K562 (cell line): ENCODE measurements around the gene NONO. TPM values are rescaled to one million over a fixed set of nuclear protein-coding genes. Genes with fewer than 3 reads are reported as not detected.

ENCODE experiments used
- ATAC-seq: fragments of 200-7000 bp; cut with Tn5 transposase; 3 replicates; pipeline ENCODE4 v1.9.1; 2020; ENCODE audit warnings: moderate library complexity
- BruUV-seq: library from RNA; stranded (reverse); fragments of 400-500 nt; replicated peaks from 2 replicates; lab custom pipeline; 2021; lab: Mats Ljungman, UMichigan
- CTCF ChIA-PET: fragments of 300-600 bp; formaldehyde crosslinking; extraction: SDS; loops from one replicate; lab custom pipeline; 2021; ENCODE audit warnings: low intra/inter-chr PET ratio; lab: Yijun Ruan, JAX
- POLR2A ChIA-PET: fragments of 300-600, 350-650 bp; sonication (Branson Sonifier 250); formaldehyde crosslinking; extraction: SDS; loops from one replicate; lab custom pipeline; 2021; ENCODE audit warnings: antibody characterized with exemption, inconsistent platforms; lab: Yijun Ruan, JAX
- DNase-seq, 4 experiments: peaks; one replicate each; pipeline versions ENCODE4 v3.0.0 to v3.0.0-alpha.2; 2011 to 2018; ENCODE audit warnings: low spot score in 3 of 4, mixed read lengths in 3 of 4; ENCODE audit errors: extremely low read depth in 1 of 4
- FAIRE-seq: peaks from 2 replicates; lab custom pipeline; 2011; peaks lifted over from hg19 to GRCh38; lab: Jason Lieb, UNC
- H2AFZ ChIP-seq: 2 replicates; pipeline ENCODE4 v1.6.0; 2011; ENCODE audit warnings: low read depth, low read length, control low read depth, inconsistent platforms
- H3K27ac ChIP-seq: fragments of 200-600 bp; 3 replicates; pipeline ENCODE4 v1.8.0; 2011; ENCODE audit warnings: low read depth, mild to moderate bottlenecking, control low read depth, inconsistent platforms, low read length, moderate library complexity, mixed read lengths; ENCODE audit errors: extremely low read depth
- H3K27me3 ChIP-seq, 2 experiments: fragments of 300-600 bp in 1 of 2; 2 replicates in 1 of 2; 3 replicates in 1 of 2; pipeline versions ENCODE4 v1.6.0 to v1.8.0; 2011; ENCODE audit warnings: inconsistent platforms in 2 of 2, low read length in 2 of 2, mild to moderate bottlenecking in 1 of 2, mixed read lengths in 1 of 2, moderate library complexity in 1 of 2; ENCODE audit not compliant: control insufficient read depth in 2 of 2, insufficient read depth in 2 of 2
- H3K36me3 ChIP-seq: fragments of 300-600 bp; 3 replicates; pipeline ENCODE4 v1.8.0; 2011; ENCODE audit warnings: mild to moderate bottlenecking, low read length, inconsistent platforms; ENCODE audit not compliant: control insufficient read depth, insufficient read depth
- H3K4me1 ChIP-seq, 2 experiments: fragments of 200-600 bp in 1 of 2; replicated peaks in 1 of 2; 2 replicates in 1 of 2; 3 replicates in 1 of 2; pipeline versions ENCODE4 v1.5.1 to v1.8.0; 2011; ENCODE audit warnings: inconsistent platforms in 2 of 2, low read length in 2 of 2, mild to moderate bottlenecking in 1 of 2, mixed read lengths in 1 of 2, moderate library complexity in 1 of 2; ENCODE audit not compliant: control insufficient read depth in 2 of 2, insufficient read depth in 2 of 2
- H3K4me2 ChIP-seq: 2 replicates; pipeline ENCODE4 v1.6.1; 2011; ENCODE audit warnings: low read length, control low read depth, inconsistent platforms, mixed read lengths; ENCODE audit not compliant: insufficient read depth
- H3K4me3 ChIP-seq: fragments of 200-600 bp; sonication (generic), shearing (Covaris generic); 2 replicates; pipeline ENCODE4 v1.5.1; 2016; ENCODE audit warnings: control low read depth, inconsistent platforms
- H3K79me2 ChIP-seq: fragments of 200-600 bp; 3 replicates; pipeline ENCODE4 v1.8.0; 2011; ENCODE audit warnings: low read length, inconsistent platforms; ENCODE audit not compliant: control insufficient read depth, insufficient read depth
- H3K9ac ChIP-seq, 2 experiments: 2 replicates each; pipeline versions ENCODE4 v1.6.0 to v1.6.1; 2011; ENCODE audit warnings: low read depth in 2 of 2, low read length in 2 of 2, control low read depth in 1 of 2, inconsistent platforms in 1 of 2, mild to moderate bottlenecking in 1 of 2, mixed read lengths in 1 of 2; ENCODE audit not compliant: insufficient read depth in 1 of 2
- H3K9me1 ChIP-seq: one replicate; pipeline ENCODE4 v1.6.0; 2011; ENCODE audit warnings: inconsistent platforms, mild to moderate bottlenecking, low read length, moderate library complexity; ENCODE audit not compliant: control insufficient read depth, insufficient read depth
- H3K9me3 ChIP-seq: replicated peaks from 2 replicates; pipeline ENCODE4 v1.5.1; 2011; ENCODE audit warnings: low read depth, low read length, inconsistent platforms; ENCODE audit not compliant: control insufficient read depth, insufficient read depth
- H4K20me1 ChIP-seq: replicated peaks from 2 replicates; pipeline ENCODE4 v1.6.1; 2011; ENCODE audit warnings: low read length, inconsistent platforms, mixed read lengths; ENCODE audit not compliant: control insufficient read depth, insufficient read depth
- NFATC3 ChIP-seq: fragments of 450-650 bp; IDR thresholded peaks from 2 replicates; pipeline ENCODE4 v1.6.1; 2017; ENCODE audit warnings: mild to moderate bottlenecking
- RBM25 ChIP-seq: fragments of 200-400 bp; formaldehyde crosslinking; IDR thresholded peaks from 2 replicates; pipeline ENCODE4 v1.6.1; 2018; ENCODE audit warnings: low read length, low read depth, moderate library complexity; ENCODE audit not compliant: severe bottlenecking
- SIRT6 ChIP-seq: IDR thresholded peaks from one replicate; pipeline ENCODE4 v1.6.1; 2012; ENCODE audit warnings: low read depth, mild to moderate bottlenecking, control low read depth, inconsistent platforms, low read length, moderate library complexity
- SREBF2 ChIP-seq: sonication (generic); formaldehyde crosslinking; IDR thresholded peaks from 2 replicates; pipeline ENCODE4 v1.4.0; 2020; ENCODE audit warnings: mild to moderate bottlenecking, missing genetic modification reagents
- TCFL5 ChIP-seq: fragments of 250-450 bp; sonication (Bioruptor Pico); conservative IDR thresholded peaks from 2 replicates; pipeline ENCODE4 v1.6.1; 2021; ENCODE audit warnings: mild to moderate bottlenecking, moderate library complexity, matching md5 sums
- TRIM25 ChIP-seq: fragments of 450-650 bp; IDR thresholded peaks from 2 replicates; pipeline ENCODE4 v1.7.0; 2016; ENCODE audit warnings: borderline replicate concordance
- ZBTB7A ChIP-seq: IDR thresholded peaks from 2 replicates; pipeline ENCODE4 v1.6.1; 2011; ENCODE audit warnings: low read depth, mild to moderate bottlenecking, low read length, moderate library complexity, borderline replicate concordance; ENCODE audit not compliant: control insufficient read depth
- ZNF589 ChIP-seq: fragments of 200-800 bp; sonication (Bioruptor generic); IDR thresholded peaks from 2 replicates; pipeline ENCODE4 v1.6.1; 2016; ENCODE audit warnings: low read depth, missing genetic modification characterization, missing compliant biosample characterization
- ZSCAN29 ChIP-seq: fragments of 450-650 bp; IDR thresholded peaks from 2 replicates; pipeline ENCODE4 v1.6.1; 2017
- WGBS: fragments of 100-300 bp; shearing (Covaris generic); methylation state at CpG from one replicate; pipeline ENCODE4 v1.1.6; 2016; ENCODE audit warnings: low coverage, mixed read lengths; ENCODE audit not compliant: insufficient coverage; ENCODE audit errors: missing lambda C conversion rate; 5-methylcytosine and 5-hydroxymethylcytosine counted together
- in situ Hi-C: fragments of 300-500 bp; cut with MboI; formaldehyde crosslinking; loops from 4 replicates; pipeline ENCODE4 v1.15.0; 2018; ENCODE audit warnings: inconsistent platforms, mixed read lengths
- intact Hi-C: fragments of 100-400 bp; cut with micrococcal nuclease; formaldehyde crosslinking; loops from 2 replicates; pipeline ENCODE4 v1.14.2; 2022
- polyA plus RNA-seq, 8 experiments: library from polyadenylated mRNA; depleted of rRNA in 4 of 8; stranded (reverse) in 5 of 8; unstranded in 3 of 8; fragments of >200 nt; fragmentation: Nextera tagmentation in 2 of 8; fragmentation: Illumina TruSeq in 1 of 8; extraction: Ambion mirVana in 2 of 8; extraction: Trizol in 1 of 8; gene quantifications; 2 replicates each; pipeline versions ENCODE4 v1.2.1 to v1.2.3, GENCODE V29; 2011 to 2014; ENCODE audit warnings: inconsistent platforms in 1 of 8, missing spikeins in 1 of 8
- total RNA-seq, 7 experiments: library from RNA; depleted of rRNA in 6 of 7; stranded (reverse); fragments of >200 nt in 6 of 7; fragmentation: Illumina TruSeq in 2 of 7; extraction: Trizol in 2 of 7; gene quantifications; 2 replicates each; pipeline versions ENCODE4 v1.2.1 to v1.2.3, GENCODE V29; 2011 to 2021; ENCODE audit warnings: low replicate concordance in 1 of 7

NONO gene
- total and polyA plus RNA-seq, 9 of the 15 experiments (the other 6 are each of a cell fraction or from before 2014, with no cell fraction given), result 333 to 651 (median 451) TPM

- no peak overlapping the region for H3K4me3 ChIP-seq
- ChIA-PET POLR2A (interaction anchor here (1.3 kb wide), 1 partner anchor 10 kb away, joined by 7 read pairs; no protein-coding TSS in a partner anchor), CTCF (no interaction called here)
- ATAC-seq (no peak), FAIRE-seq (no peak), DNase-seq (no peak)
- in situ Hi-C loops, result no loop called here
- WGBS, result no CpG with 5 or more reads among the region's 3 CpGs
- BruUV-seq, result TSS peak; percentile 75
- H3K9ac ChIP-seq, result no peak overlapping the region
- H3K9me3 ChIP-seq, result no peaks in the 10 kb centered on the region
- no peaks in the 10 kb centered on the region for H4K20me1 ChIP-seq
- no peak overlapping the region for H2AFZ ChIP-seq
- no peaks in the 10 kb centered on the region for H3K9me1 ChIP-seq
- intact Hi-C loops, result no loop called here
- H3K4me2 ChIP-seq, result no peak overlapping the region
- H3K4me1 ChIP-seq, result no peaks in the 10 kb centered on the region; a peak in 1 of 5 replicates
- no peaks in the 10 kb centered on the region for H3K79me2 ChIP-seq
- TF ChIP-seq NFATC3 (no peak), RBM25 (no peak), ZNF589 (no peak), SREBF2 (CRISPR knock-in tag) (no peak), SIRT6 (no peak), TCFL5 (CRISPR knock-in tag) (no peak)
- no peak overlapping the region for H3K27ac ChIP-seq
- peaks cover 52% of the 10 kb centered on the region; the same call in 2 of the 3 replicates for H3K36me3 ChIP-seq
- 0 out of 5 replicates have a peak, but pooled peaks cover 0 to 2% of the 10 kb centered on the region in 2 experiments for H3K27me3 ChIP-seq
Measured at GRCh38 chrX:71239781-71240180, 43.7 kb upstream of the NONO start.

GRCh38 chrX:71241301-71241700, 42.1 kb upstream of the NONO start:
- BruUV-seq, result no TSS peak
- FAIRE-seq (no peak), DNase-seq (no peak)
- CTCF ChIA-PET, result no interaction called here
- no peak overlapping the region for H2AFZ ChIP-seq
- H3K4me3 ChIP-seq, result no peak overlapping the region
- H3K27ac ChIP-seq, result no peak overlapping the region
- TF ChIP-seq ZBTB7A, result no peak
- no peak for TF ChIP-seq ZSCAN29
- TF ChIP-seq TRIM25, result no peak
- TF ChIP-seq, all 486 proteins: peak for 0
- Histone ChIP-seq H3K79me2 (no peaks in the 10 kb centered on the region), H4K20me1 (no peaks in the 10 kb centered on the region), H3K9me1 (peaks cover 2% of the 10 kb centered on the region), H3K36me3 (peaks cover 66% of the 10 kb centered on the region; the same call in 2 of the 3 replicates), H3K27me3 (no peaks in the 10 kb centered on the region), H3K9me3 (no peaks in the 10 kb centered on the region), H3K4me2 (no peak overlapping the region), H3K4me1 (no peaks in the 10 kb centered on the region; a peak in 1 of 5 replicates), H3K9ac (no peak overlapping the region)
- POLR2A ChIA-PET, result no interaction called here
- WGBS, result 72% methylated on average over 5 of the region's 6 CpGs
- intact Hi-C loops, result no loop called here
- in situ Hi-C loops, result no loop called here
- no peak for ATAC-seq
